ENCODE results near the gene GPC4. TPM values are rescaled to one million over a fixed set of nuclear protein-coding genes. Genes with fewer than 3 reads are reported as not detected.

Gene GPC4
- total RNA-seq, 1 experiment from 2014 or later = 1.2 TPM

DNA sequence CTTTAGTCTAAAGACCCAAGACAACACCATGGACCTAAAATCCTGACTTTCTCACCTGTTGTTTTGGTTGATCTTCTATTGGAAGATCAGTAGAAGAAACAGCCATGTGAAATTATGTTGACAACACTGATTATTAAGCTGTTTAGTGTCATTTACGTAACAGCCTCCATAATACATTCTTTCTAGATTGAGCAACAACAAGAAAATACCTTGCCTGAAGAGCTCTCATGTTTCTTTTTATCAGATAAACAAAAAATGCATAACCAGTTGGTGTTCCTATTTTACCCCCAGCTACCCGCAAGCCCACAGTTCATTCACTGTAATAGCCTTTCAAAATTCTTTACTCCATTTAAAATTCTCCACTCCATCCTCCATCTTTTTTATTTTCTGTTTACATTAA is 20.5 kb downstream of the GPC4 start:
- POLR2A ChIA-PET = no interaction called here
- no TSS peak for BruUV-seq (replicated peaks)
- intact Hi-C loops (cut with micrococcal nuclease; ENCODE audit: unreplicated experiment) = no loop called here
- H3K9me3 ChIP-seq = no peaks in the 10 kb centered on the region
- H3K36me3 ChIP-seq (ENCODE audit: control insufficient read depth, insufficient read depth, low read length) = no peaks in the 10 kb centered on the region
- H3K27me3 Mint-ChIP-seq (ENCODE audit: insufficient read depth, unreplicated experiment) = no peaks in the 10 kb centered on the region
- no peaks in the 10 kb centered on the region for H3K9me3 Mint-ChIP-seq (ENCODE audit: unreplicated experiment)
- H3K4me1 ChIP-seq = no peaks in the 10 kb centered on the region
- no peaks in the 10 kb centered on the region for H3K27me3 ChIP-seq (replicated peaks; ENCODE audit: control insufficient read depth, insufficient read depth, low read length)
- H3K4me3 Mint-ChIP-seq (ENCODE audit: unreplicated experiment) = no peak overlapping the region
- no peak overlapping the region for H3K27ac Mint-ChIP-seq (ENCODE audit: unreplicated experiment)
- H3K4me1 Mint-ChIP-seq (ENCODE audit: low read depth, unreplicated experiment) = no peaks in the 10 kb centered on the region
- TF ChIP-seq, protein P1, sequence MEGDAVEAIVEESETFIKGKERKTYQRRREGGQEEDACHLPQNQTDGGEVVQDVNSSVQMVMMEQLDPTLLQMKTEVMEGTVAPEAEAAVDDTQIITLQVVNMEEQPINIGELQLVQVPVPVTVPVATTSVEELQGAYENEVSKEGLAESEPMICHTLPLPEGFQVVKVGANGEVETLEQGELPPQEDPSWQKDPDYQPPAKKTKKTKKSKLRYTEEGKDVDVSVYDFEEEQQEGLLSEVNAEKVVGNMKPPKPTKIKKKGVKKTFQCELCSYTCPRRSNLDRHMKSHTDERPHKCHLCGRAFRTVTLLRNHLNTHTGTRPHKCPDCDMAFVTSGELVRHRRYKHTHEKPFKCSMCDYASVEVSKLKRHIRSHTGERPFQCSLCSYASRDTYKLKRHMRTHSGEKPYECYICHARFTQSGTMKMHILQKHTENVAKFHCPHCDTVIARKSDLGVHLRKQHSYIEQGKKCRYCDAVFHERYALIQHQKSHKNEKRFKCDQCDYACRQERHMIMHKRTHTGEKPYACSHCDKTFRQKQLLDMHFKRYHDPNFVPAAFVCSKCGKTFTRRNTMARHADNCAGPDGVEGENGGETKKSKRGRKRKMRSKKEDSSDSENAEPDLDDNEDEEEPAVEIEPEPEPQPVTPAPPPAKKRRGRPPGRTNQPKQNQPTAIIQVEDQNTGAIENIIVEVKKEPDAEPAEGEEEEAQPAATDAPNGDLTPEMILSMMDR (IDR thresholded peaks at IDR 0.05; ENCODE audit: insufficient read depth in 1 of 2, low read depth in 1 of 2, low read length in 1 of 2, severe bottlenecking in 1 of 2, unreplicated experiment in 1 of 2) = no peak
- H3K36me3 Mint-ChIP-seq (ENCODE audit: insufficient read depth, unreplicated experiment) = no peaks in the 10 kb centered on the region
- CTCF ChIA-PET = no interaction called here
- no peak for DNase-seq
- H3K4me3 ChIP-seq (ENCODE audit: low read depth, low read length) = no peak overlapping the region

DNA sequence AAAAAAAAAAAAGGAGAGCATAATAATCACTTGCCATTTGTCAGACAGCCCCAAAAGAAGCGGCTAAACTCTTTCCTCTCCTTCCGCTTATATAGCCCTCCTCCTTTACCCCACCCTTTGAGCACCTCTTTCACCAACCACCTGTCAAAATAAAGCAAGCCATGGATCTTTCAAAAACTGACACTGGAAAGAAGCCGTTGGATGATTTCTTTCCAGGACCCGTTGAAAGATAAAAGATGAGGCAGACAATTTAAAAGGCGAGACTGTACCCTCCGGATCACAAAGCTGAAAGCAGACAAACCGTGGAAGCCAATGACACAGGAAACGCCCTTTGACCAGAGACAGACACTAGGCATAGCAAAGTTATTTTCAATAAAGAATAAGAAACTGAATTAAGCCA is 22.6 kb downstream of the GPC4 start:
- no peaks in the 10 kb centered on the region for H3K4me1 ChIP-seq
- Mint-ChIP-seq H3K27ac (ENCODE audit: unreplicated experiment) (no peak overlapping the region), H3K27me3 (ENCODE audit: insufficient read depth, unreplicated experiment) (peaks cover 2% of the 10 kb centered on the region), H3K4me3 (ENCODE audit: unreplicated experiment) (no peak overlapping the region), H3K36me3 (ENCODE audit: insufficient read depth, unreplicated experiment) (no peaks in the 10 kb centered on the region), H3K4me1 (ENCODE audit: low read depth, unreplicated experiment) (no peaks in the 10 kb centered on the region), H3K9me3 (ENCODE audit: unreplicated experiment) (no peaks in the 10 kb centered on the region)
- H3K27me3 ChIP-seq (replicated peaks; ENCODE audit: control insufficient read depth, insufficient read depth, low read length) = no peaks in the 10 kb centered on the region
- TF ChIP-seq, protein P1 (IDR thresholded peaks at IDR 0.05; ENCODE audit: insufficient read depth in 1 of 2, low read depth in 1 of 2, low read length in 1 of 2, severe bottlenecking in 1 of 2, unreplicated experiment in 1 of 2) = no peak
- no peaks in the 10 kb centered on the region for H3K9me3 ChIP-seq
- intact Hi-C loops (cut with micrococcal nuclease; ENCODE audit: unreplicated experiment) = no loop called here
- ChIA-PET POLR2A (no interaction called here), CTCF (no interaction called here)
- DNase-seq = no peak
- H3K36me3 ChIP-seq (ENCODE audit: control insufficient read depth, insufficient read depth, low read length) = no peaks in the 10 kb centered on the region
- BruUV-seq (replicated peaks) = no TSS peak
- no peak overlapping the region for H3K4me3 ChIP-seq (ENCODE audit: low read depth, low read length)

- TF ChIP-seq, protein P1 (IDR thresholded peaks at IDR 0.05; ENCODE audit: insufficient read depth in 1 of 2, low read depth in 1 of 2, low read length in 1 of 2, severe bottlenecking in 1 of 2, unreplicated experiment in 1 of 2) = no peak
- Histone ChIP-seq H3K4me1 (no peaks in the 10 kb centered on the region), H3K27me3 (replicated peaks; ENCODE audit: control insufficient read depth, insufficient read depth, low read length) (no peaks in the 10 kb centered on the region), H3K36me3 (ENCODE audit: control insufficient read depth, insufficient read depth, low read length) (no peaks in the 10 kb centered on the region), H3K4me3 (ENCODE audit: low read depth, low read length) (no peak overlapping the region), H3K9me3 (no peaks in the 10 kb centered on the region)
- ChIA-PET CTCF (no interaction called here), POLR2A (no interaction called here)
- H3K4me1 Mint-ChIP-seq (ENCODE audit: low read depth, unreplicated experiment) = no peaks in the 10 kb centered on the region
- no peaks in the 10 kb centered on the region for H3K9me3 Mint-ChIP-seq (ENCODE audit: unreplicated experiment)
- H3K4me3 Mint-ChIP-seq (ENCODE audit: unreplicated experiment) = no peak overlapping the region
- intact Hi-C loops (cut with micrococcal nuclease; ENCODE audit: unreplicated experiment) = no loop called here
- no peak for DNase-seq
- BruUV-seq (replicated peaks) = no TSS peak
- H3K27ac Mint-ChIP-seq (ENCODE audit: unreplicated experiment) = no peak overlapping the region
- peaks cover 4% of the 10 kb centered on the region for H3K27me3 Mint-ChIP-seq (ENCODE audit: insufficient read depth, unreplicated experiment)
- H3K36me3 Mint-ChIP-seq (ENCODE audit: insufficient read depth, unreplicated experiment) = no peaks in the 10 kb centered on the region
Observed at GRCh38 chrX:133391111-133391510, 24.2 kb downstream of the GPC4 start.
